Tibial nerve (tissue), 4 donors: ENCODE results near the gene IFITM10. TPM values are rescaled to one million over a fixed set of nuclear protein-coding genes. Genes with fewer than 3 reads are reported as not detected.

Experiments used
- DNase-seq, 2 donors: peaks; one replicate each; pipeline ENCODE4 v3.0.0-alpha.2; 2019; ENCODE audit warnings: low spot score in 2 of 2
- H3K27ac ChIP-seq, 4 donors: fragments of 200-600 bp; sonication (generic) in 3 of 4; one replicate each; pipeline ENCODE4 v1.5.1; 2017 to 2019; ENCODE audit warnings: mild to moderate bottlenecking in 1 of 4
- H3K27me3 ChIP-seq, 2 donors: fragments of 200-600 bp; sonication (generic) in 1 of 2; one replicate each; pipeline versions ENCODE4 v1.5.1 to v1.6.0; 2017 to 2019
- H3K36me3 ChIP-seq, 3 donors: fragments of 200-600 bp; sonication (generic); one replicate each; pipeline ENCODE4 v1.5.1; 2018 to 2019
- H3K4me1 ChIP-seq, 4 donors: fragments of 200-600 bp; sonication (generic) in 3 of 4; one replicate each; pipeline ENCODE4 v1.5.1; 2017 to 2019
- H3K4me3 ChIP-seq, 4 donors: fragments of 200-600 bp; sonication (generic) in 3 of 4; one replicate each; pipeline ENCODE4 v1.5.1; 2017 to 2019; ENCODE audit warnings: mild to moderate bottlenecking in 1 of 4, moderate library complexity in 1 of 4
- H3K9me3 ChIP-seq, 4 donors: fragments of 200-600 bp; sonication (generic) in 3 of 4; one replicate each; pipeline ENCODE4 v1.5.1; 2017 to 2019
- EP300 ChIP-seq, 2 donors: sonication (generic); formaldehyde crosslinking; IDR thresholded peaks; one replicate each; pipeline ENCODE4 v1.6.1; 2017; ENCODE audit warnings: antibody characterized with exemption in 2 of 2, mild to moderate bottlenecking in 1 of 2
- POLR2A ChIP-seq, 2 donors: fragments of 450-650 bp; IDR thresholded peaks; one replicate each; pipeline ENCODE4 v1.6.1; 2017; ENCODE audit warnings: antibody characterized with exemption in 2 of 2, mild to moderate bottlenecking in 2 of 2, moderate library complexity in 2 of 2
- WGBS, 2 donors: methylation state at CpG; one replicate each; pipeline ENCODE4 v1.1.5; 2018; 5-methylcytosine and 5-hydroxymethylcytosine counted together
- total RNA-seq, 4 donors: library from RNA; depleted of rRNA; stranded (reverse); fragments of >200 nt; gene quantifications; one replicate each; pipeline ENCODE4 v1.1.0, GENCODE V29; 2016
- TF ChIP-seq, protein P1 (sequence below), 5 experiments: fragments of 200-600 bp in 3 of 5; fragments of 450-650 bp in 2 of 5; sonication (generic) in 3 of 5; IDR thresholded peaks; one replicate each; pipeline ENCODE4 v1.5.1; 2016 to 2019; ENCODE audit warnings: antibody characterized with exemption in 5 of 5, mild to moderate bottlenecking in 3 of 5, moderate library complexity in 2 of 5

Gene IFITM10
- total RNA-seq, 4 donors from 2014 or later = 5.9 to 54.9 (median 13.8) TPM

DNA sequence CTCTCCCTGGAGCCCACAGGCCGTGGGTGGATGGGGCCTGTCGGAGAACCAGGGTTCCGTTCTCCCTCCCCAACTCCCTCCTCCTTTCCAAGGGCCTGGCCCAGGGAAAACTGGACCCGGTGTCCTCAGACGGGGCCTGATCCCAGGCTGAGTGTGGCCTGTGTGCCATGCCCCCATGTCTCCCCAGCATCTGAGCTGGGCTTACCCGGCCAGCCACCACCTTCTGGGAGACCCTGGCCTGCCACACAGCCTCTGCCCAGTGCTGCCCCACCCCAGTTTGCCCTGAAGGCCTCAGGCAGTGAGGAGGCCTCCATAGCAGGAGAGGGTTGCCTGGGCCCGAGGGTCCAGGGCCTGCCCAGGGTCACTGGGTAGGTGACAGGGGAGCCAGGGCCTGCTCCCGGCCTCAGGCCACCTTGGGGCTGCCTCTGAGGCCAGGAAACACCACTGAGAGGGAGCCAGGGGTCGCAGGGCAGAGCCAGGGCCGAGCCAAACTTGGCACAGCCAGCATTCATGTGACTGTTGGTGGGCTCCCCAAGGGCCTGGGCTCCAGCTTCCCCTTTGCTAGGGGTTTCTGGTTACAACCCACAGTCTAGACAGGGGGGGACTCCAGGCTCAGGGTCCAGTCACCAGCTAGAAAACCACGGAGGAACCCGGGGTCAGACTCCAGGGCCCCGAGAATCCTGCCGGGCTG lies 590 bp upstream of the IFITM10 start:
- Histone ChIP-seq H3K4me3 (no peak overlapping the region), H3K4me1 (peaks cover 0 to 55% (median 23%) of the 10 kb centered on the region in 4 donors), H3K27ac (peak overlapping the region in 3 of 4 donors; percentile 63 to 83 (median 76)), H3K9me3 (no peaks in the 10 kb centered on the region), H3K36me3 (peaks cover 0 to 48% (median 12%) of the 10 kb centered on the region in 3 donors), H3K27me3 (peaks cover 0 to 12% of the 10 kb centered on the region in 2 donors)
- TF ChIP-seq EP300 (IDR thresholded peaks at IDR 0.05) (no peak), POLR2A (IDR thresholded peaks at IDR 0.05) (no peak)
- TF ChIP-seq, protein P1, sequence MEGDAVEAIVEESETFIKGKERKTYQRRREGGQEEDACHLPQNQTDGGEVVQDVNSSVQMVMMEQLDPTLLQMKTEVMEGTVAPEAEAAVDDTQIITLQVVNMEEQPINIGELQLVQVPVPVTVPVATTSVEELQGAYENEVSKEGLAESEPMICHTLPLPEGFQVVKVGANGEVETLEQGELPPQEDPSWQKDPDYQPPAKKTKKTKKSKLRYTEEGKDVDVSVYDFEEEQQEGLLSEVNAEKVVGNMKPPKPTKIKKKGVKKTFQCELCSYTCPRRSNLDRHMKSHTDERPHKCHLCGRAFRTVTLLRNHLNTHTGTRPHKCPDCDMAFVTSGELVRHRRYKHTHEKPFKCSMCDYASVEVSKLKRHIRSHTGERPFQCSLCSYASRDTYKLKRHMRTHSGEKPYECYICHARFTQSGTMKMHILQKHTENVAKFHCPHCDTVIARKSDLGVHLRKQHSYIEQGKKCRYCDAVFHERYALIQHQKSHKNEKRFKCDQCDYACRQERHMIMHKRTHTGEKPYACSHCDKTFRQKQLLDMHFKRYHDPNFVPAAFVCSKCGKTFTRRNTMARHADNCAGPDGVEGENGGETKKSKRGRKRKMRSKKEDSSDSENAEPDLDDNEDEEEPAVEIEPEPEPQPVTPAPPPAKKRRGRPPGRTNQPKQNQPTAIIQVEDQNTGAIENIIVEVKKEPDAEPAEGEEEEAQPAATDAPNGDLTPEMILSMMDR (IDR thresholded peaks at IDR 0.05) = no peak
- DNase-seq = no peak
- WGBS, 2 donors = 30 to 34% methylated on average over 8 to 11 of the region's 14 CpGs

DNA sequence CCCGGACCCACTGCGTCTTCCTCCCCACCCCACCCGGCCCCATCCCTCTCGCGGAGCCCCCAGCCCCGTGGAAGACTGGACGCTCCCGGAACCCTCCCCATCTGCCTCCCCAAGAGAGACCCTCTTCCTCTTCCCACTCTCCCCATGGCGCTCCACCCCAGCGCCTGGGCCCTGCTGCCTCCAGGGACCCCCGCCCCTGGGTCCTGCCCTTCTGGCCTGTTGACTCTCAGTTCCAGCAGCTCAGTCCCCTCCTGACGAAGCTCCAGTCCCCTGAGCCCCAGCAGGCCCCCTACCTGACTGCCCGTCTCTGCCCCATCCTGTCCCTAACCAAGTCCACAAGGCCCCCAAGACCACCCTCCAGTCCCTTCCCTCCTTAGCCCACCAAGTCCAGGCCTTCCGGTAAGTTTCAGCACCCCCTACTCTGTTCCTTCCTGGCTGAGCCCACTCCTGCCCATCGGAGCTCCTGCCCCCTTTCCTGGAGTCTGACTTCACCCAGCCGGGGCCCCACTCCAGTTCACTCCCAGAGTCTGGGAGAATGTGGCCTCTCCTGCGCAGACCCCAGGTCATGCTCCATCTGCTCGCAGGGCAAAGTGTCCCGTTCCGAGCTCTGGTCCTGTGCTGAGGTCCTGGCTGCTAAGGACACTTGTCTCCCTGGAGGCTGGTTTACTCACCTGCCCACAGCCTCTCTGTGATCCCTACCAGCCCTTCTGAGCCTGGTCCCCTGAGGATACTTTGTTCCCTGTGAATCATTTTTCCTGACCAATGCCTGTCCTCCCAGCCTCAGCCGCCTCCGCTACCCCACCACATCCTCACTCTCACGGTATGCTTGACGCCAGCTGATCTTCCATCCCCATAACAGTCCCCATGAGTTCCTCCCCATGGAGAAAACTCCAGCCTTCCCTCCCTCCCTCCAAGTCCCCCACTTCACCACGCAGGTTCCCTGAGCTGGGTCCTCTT lies 722 bp downstream of the IFITM10 start:
- no peak for TF ChIP-seq POLR2A (IDR thresholded peaks at IDR 0.05)
- TF ChIP-seq, protein P1 (IDR thresholded peaks at IDR 0.05) = no peak
- no peak for TF ChIP-seq EP300 (IDR thresholded peaks at IDR 0.05)
- WGBS, 2 donors = 23 to 31% methylated on average over 18 to 21 of the region's 25 CpGs
- H3K9me3 ChIP-seq = no peaks in the 10 kb centered on the region
- H3K27ac ChIP-seq = peak overlapping the region; percentile 27 to 83 (median 66)
- peaks cover 0 to 56% (median 21%) of the 10 kb centered on the region in 4 donors for H3K4me1 ChIP-seq
- DNase-seq = no peak
- H3K27me3 ChIP-seq = peaks cover 0 to 12% of the 10 kb centered on the region in 2 donors
- H3K4me3 ChIP-seq = peak overlapping the region; percentile 23 to 51 (median 34)
- peaks cover 0 to 34% (median 7%) of the 10 kb centered on the region in 3 donors for H3K36me3 ChIP-seq

DNA sequence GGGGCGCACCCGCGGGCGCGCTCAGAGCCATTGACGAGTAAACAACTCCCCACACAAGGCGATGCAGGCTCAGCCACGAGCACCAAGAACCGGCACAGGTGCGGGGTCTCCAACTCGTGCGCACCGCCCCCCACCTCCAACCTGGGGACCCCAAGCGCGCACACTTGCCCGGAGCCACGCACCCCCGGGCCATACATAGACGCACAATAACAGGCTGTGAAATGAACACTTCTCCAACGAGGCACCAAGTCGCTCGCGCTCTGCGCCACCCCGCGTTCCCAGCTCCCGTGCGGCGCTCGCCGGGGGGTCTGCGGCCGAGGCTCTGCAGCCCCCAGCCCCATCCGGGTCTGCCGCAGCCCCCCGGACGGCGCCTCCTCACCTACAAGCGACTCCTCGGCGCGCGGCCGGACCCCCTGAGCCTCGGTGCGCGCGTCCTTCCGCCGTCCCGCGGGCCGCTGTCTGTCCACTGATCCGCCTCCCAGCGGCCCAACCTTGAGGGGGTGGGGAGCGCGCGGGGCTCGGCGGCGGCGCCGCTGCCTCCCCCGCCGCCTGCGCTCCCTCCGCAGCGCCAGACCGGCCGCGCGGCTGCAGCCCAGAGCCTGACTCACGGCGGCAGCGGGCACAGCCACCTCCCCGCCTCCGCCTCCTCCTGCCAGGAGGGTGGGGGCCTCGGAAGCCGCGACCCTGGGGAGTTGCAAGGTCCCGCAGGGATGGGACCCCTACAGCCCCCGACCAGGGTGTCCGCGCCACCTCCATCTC lies 1.6 kb downstream of the IFITM10 start:
- 2 to 3% methylated on average over 57 to 64 of the region's 84 CpGs for WGBS, 2 donors
- Histone ChIP-seq H3K27me3 (peaks cover 0 to 12% of the 10 kb centered on the region in 2 donors), H3K4me1 (peaks cover 0 to 65% (median 25%) of the 10 kb centered on the region in 4 donors), H3K36me3 (peaks cover 0 to 26% (median 7%) of the 10 kb centered on the region in 3 donors), H3K27ac (peak overlapping the region; percentile 27 to 83 (median 66)), H3K4me3 (peak overlapping the region; percentile 23 to 51 (median 42)), H3K9me3 (no peaks in the 10 kb centered on the region)
- no peak for DNase-seq
- TF ChIP-seq EP300 (IDR thresholded peaks at IDR 0.05) (no peak), POLR2A (IDR thresholded peaks at IDR 0.05) (no peak)
- TF ChIP-seq, protein P1 (IDR thresholded peaks at IDR 0.05) = no peak

DNA sequence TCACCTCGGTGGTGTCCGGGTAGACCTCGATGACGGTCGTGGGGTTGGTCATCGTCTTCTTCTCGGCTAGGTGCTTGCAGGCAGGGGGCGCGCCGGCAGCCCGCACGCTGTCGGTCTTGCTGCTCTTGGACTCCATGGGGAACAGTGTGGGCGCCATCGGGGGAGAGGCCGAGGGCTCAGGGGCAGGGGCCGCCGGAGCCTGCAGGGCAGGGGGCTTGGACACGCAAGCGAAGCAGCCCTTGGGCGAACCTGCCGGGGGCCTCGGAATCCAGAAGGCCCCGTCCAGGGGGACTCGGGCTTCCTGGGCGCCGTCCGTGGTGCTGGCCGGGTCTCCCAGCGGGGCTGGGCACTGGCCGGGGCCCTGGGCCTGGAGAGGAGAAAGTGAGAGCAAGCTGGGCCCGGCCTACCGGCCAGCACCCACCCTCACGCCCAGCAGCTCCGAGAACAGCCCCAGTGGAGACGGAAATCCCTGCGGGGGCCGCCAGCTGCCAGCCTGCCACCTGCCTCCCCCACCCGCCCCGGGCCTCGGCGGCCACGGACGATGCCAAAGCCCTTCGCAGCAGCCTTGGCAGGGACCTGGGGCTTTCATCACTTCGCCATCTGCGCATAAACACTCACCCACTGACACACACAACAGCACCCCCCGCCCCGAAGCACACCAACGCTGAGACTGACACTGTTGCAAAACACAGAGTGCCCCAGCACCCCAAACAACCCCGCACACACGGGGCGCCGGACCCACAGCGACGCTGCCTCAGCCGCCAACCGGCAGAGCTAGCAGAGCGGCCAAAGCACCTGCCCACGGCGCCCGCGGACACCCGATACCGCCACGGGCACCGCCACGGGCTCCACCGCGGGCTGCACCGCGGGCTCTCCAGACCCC lies 2.4 kb downstream of the IFITM10 start:
- DNase-seq = no peak
- Histone ChIP-seq H3K4me3 (peak overlapping the region; percentile 23 to 51 (median 42)), H3K27ac (peak overlapping the region in 3 of 4 donors; percentile 56 to 83 (median 76)), H3K9me3 (no peaks in the 10 kb centered on the region), H3K27me3 (peaks cover 0 to 12% of the 10 kb centered on the region in 2 donors), H3K4me1 (peaks cover 0 to 68% (median 25%) of the 10 kb centered on the region in 4 donors), H3K36me3 (peaks cover 0 to 18% (median 5%) of the 10 kb centered on the region in 3 donors)
- WGBS, 2 donors = 47 to 69% methylated on average over 35 to 50 of the region's 72 CpGs
- TF ChIP-seq, protein P1 (IDR thresholded peaks at IDR 0.05) = no peak
- TF ChIP-seq EP300 (IDR thresholded peaks at IDR 0.05) (peak in 1 of 2 donors; percentile 9), POLR2A (IDR thresholded peaks at IDR 0.05) (no peak)
